AML-193 (cell line): ENCODE results near the gene PNPLA3.
A peak's percentile ranks its signal among the peaks of the same experiment; 100 is the strongest.
"Not testable (repeated sequence)": the region's sequence is repeated elsewhere in the genome, so short reads cannot be mapped to it uniquely, and the experiment has no call there.

ENCODE experiments used
- DNase-seq, 2 experiments: peaks; one replicate each; lab custom pipeline; 2025; lab: John Stamatoyannopoulos, UW

The PNPLA3 gene

GRCh38 chr22:43889860-43890253 lies 33.7 kb upstream of the PNPLA3 start:
- DNase-seq = no peak

GRCh38 chr22:43890901-43891331 lies 32.7 kb upstream of the PNPLA3 start:
- DNase-seq = no peak

GRCh38 chr22:43891360-43892182 lies 32.0 kb upstream of the PNPLA3 start, which contains the start of gene PNPLA5:
Gene PNPLA5 (minus strand): TSS chr22:43892013. CDS start chr22:43891880, 133 bp downstream.
- DNase-seq = no peak

- DNase-seq = no peak
Observed at GRCh38 chr22:43892183-43892894, 31.3 kb upstream of the PNPLA3 start.

GRCh38 chr22:43893266-43893665 lies 30.3 kb upstream of the PNPLA3 start:
- DNase-seq = no peak

DNA sequence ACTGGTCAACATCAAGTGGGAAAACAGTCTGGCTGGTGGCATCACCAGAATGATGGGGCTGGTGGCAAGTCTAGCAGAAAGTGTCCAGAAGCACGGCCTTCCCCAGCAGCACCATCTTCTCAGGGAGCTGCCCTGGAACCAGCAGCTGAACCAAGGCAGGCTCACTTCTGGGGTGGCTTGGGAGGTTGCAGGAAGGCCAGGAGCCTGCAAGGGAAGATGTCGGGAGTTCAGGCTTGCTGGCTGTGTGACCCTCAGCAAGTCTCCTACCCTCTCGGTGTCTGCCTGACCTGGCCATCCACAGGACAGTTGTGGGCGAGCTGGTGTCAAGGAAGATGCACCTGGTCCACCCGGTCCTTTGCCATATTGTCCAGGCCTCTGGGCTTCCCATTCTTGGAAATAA lies 29.5 kb upstream of the PNPLA3 start:
- no peak for DNase-seq

DNA sequence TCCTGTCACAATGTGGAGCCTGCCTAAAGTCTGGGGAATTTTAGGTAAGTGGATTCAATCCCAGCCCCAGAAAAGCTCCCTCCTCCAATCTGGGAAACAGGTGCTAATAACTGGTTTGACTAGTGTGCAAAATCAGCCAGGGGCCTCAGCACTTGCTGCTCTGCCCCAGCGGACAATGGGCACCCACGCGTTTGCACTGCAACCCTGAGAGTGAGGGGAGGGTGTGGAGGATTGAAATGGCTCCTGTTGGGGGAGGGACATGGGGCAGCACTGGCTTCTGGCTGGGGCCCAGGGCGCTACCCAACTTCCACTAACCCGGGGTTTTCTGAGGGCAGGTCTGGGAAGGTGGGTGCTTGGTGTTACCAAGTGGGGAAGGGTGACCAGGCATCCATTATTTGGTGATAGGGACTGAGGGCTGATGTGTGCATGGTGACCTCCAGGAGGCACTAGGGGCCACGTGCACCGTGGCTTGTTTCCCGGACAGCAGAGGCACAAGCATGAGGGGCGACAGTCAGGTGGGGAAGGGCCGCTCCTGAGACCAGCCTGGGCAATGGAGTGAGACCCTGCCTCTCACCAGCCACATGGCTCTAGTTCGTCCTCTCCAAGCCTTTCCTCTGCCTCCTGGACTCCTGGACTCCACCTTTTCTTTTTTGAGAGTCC lies 27.5 kb upstream of the PNPLA3 start:
- no peak for DNase-seq

DNA sequence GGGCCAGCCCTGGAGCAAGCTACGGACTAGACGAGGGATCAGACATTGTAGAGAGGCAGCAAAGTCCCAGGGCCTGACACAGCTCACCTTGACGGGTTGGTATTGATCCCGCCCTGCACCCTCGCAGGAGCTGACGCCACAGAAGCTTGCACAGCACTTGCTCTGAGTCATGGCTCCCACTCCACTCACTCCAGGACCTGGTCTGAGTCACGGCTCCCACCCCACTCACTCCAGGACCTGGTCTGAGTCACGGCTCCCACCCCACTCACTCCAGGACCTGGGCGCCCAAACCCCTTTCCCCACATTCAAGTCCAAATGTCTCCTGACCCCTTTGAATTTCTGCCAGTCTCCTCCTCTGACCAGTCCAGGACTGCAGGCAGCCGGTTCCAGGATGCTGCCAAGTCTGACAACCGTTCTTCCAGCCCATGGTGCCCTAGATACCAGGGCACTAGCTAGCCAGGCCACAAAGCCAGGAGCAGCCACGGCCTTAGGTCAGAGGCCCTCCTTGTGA lies 25.8 kb upstream of the PNPLA3 start:
- no peak for DNase-seq

- no peak for DNase-seq
Observed at GRCh38 chr22:43900206-43900605, 23.4 kb upstream of the PNPLA3 start.

DNA sequence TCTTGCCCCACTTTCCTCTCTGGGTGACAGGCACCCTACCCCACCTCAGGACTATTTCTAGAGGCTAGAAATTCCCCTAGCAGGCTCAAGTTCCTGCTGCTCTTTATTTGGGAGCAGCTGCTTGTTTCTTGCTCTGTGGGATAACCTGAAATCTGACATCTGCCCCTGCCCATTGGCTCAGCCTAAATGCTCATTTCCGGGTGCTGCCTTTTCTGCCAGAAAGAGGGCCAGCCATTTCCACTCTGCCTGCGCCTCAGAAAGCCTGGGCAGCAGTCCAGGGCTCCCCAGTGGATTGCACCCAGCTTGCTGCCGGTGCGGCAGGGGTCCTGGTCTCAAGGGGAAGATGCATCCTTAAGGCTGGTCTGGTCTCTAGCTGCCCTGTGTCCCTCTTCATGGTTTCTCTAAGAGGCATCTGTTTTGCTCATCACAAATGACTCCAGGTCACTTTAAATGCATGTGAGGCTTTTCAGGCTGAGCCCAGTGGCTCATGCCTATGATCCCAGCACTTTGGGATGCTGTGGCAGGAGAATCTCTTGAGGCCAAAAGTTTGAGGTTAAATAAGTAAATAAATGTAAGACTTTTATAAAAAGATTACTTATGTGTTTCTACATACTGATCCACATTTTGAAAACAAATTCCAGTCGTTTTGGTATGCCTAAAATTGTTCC lies 21.5 kb upstream of the PNPLA3 start:
- no peak for DNase-seq

DNA sequence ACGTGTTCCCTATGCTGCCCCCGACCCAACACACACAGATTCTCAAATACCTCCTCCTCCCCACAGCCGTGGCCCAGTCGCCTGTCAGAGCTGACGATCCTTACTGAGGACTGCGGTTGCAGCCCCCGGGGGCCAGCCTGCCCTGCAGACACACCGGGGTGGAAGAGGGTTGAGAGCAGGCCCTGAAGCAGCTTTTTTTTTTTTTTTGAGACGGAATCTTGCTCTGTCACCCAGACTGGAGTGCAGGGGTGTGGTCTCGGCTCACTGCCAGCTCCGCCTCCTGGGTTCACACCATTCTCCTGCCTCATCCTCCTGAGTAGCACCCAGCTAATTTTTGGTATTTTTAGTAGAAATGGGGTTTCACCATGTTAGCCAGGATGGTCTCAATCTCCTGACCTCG lies 20.6 kb upstream of the PNPLA3 start:
- not testable (repeated sequence) for DNase-seq

DNA sequence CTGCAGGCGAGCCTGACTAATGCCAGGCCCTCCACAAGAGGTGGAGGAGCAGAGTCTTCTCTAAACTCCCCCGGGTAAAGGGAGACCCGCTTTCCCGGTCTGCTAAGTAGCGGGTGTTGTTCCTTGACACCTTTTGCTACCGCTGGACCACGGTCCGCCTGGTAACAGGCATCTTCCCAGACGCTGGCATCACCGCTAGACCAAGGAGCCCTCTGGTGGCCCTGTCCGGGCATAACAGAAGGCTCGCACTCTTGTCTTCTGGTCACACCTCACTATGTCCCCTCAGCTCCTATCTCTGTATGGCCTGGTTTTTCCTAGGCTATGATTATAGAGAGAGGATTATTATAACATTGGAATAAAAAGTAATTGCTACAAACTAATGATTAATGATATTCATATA lies 19.2 kb upstream of the PNPLA3 start:
- DNase-seq = not testable (repeated sequence)

- DNase-seq = no peak
Observed at GRCh38 chr22:43905681-43906080, 17.9 kb upstream of the PNPLA3 start.

GRCh38 chr22:43909708-43910107 lies 13.9 kb upstream of the PNPLA3 start:
- no peak for DNase-seq

DNA sequence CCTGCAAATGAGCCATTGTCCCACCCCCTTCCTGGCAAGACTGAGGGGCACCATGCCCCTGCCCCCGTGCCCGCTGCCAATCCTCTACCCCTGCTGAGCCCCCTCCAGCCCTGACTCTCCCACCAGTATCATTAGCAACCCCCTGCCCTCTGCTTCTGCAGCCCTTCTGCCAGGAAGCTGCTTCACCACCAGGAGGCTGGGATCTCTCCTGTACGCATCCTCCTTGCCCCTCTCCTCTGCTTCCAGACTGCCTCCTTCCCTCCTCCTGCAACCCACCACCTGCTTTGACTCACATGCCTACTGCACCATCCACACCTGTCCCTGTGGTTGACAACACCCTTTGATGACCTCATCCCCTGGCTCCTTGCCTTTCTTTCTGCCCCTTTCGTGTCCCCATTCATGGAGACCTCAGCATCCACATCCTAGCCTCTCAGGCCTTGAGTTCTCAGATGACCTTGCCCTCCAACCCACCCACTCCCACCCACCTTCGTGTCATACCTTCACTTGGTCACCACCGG lies 13.4 kb upstream of the PNPLA3 start:
- no peak for DNase-seq

DNA sequence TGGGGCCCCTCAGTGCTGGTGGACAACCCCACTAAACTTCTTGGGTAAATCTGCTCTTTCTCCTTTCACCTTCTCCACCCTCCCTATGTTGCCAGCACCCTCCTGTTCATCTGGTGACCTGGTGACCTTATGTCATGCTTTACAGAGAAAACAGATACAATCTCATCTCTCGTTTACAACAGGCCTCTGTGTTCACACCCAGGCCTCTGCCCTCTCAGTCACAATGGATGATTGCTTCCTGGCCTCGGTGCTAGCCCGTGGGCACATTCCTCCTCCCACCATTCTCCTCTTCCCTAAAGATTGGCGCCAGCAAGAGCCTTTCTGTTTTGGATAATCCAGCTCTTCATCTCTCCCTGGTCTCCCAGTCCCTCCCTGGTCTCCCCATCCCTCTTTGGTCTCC lies 12.3 kb upstream of the PNPLA3 start:
- DNase-seq = no peak

- no peak for DNase-seq
Observed at GRCh38 chr22:43917521-43917920, 6.1 kb upstream of the PNPLA3 start.

DNA sequence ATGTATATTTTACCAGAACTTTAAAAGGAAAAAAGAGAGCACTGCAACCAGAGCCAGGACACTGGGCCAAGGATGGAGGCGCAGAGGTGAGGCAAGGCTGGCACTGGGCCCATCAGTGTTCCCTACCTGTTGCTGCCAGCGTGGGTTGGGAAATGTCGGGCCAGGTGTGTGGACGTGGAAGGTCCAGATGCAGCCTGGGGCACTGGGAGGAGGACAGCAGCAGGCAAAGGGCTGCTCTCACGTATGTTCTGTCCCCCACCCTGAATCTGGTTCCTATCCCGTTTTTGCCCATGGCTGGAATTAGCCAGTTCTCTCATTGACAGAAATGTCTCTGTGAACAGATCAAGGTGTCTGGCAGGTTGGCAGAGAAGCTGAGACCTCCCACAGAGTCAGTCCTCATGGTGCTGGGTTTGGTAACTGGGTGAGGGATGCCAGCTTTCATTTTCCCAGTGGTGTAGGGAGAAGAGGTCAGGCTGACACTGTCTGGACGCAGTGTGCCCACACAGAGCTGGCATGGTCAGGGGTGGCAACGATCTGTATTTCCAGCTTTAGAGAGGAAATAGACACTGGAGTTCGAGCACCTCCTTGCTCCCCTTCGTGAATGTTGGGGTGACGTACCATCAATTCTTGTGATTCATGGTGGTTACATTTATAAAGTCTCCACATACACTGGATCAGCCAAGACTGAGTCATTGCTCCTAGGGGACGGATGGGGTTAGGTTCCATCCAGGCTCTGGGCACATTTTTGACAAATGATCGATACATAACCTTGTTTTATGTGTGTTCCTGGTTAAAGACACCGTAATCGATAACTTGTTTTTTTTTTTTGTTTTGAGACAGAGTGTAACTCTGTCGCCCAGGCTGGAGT lies 4.3 kb upstream of the PNPLA3 start:
- no peak for DNase-seq

DNA sequence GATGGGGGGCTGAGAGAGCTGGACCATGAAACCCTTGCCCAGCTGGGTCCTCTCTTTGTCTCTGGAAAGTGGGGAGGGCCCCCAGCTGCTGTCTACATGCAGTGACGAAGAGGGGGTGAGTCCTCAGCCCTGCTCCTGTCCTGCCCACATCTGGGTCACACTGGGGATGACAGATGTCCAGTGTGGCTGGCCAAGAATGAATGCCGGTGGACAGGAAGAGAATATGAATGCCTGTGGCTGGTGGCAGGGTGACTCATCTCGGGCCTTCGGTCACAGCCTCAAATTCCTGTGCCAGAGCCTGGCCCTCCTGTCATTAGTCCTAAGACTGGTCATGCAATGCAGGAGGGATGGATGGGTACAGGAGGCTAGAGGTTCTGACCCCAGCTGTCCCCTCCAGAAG lies 2.2 kb upstream of the PNPLA3 start:
- no peak for DNase-seq

GRCh38 chr22:43922123-43922522 lies 1.5 kb upstream of the PNPLA3 start:
- no peak for DNase-seq

DNA sequence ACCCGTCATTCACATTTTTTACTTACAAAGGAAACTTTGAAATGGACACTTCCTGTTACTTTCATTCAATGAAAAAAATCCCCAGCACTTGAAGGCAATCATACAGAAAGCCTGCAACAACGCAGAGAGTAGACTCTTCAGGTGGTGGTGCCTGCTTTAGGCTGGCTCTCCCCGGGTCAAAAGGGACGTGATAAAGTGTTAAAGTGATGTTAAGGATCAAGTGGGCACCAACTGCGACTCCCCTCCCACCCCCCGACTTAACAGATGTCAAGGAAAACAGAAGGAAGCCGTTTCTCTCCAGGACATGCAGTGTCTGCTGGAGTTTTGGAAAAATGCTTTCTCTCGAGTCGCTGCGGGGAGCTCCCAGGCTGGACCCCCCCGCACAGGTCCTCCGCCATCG lies 414 bp upstream of the PNPLA3 start:
- peak; percentile 41 to 60 for DNase-seq
